Measurements from ENCODE around the gene IPO9. TPM values are rescaled to one million over a fixed set of nuclear protein-coding genes. Genes with fewer than 3 reads are reported as not detected.

The IPO9 gene
- total RNA-seq (ENCODE audit: low replicate concordance), result 18.0 and 29.3 TPM in 2 replicates

GRCh38 chr1:201828820-201829774 lies at the start of gene IPO9:
TSS of gene IPO9 (plus strand) at chr1:201829157. CDS start at chr1:201829210, 53 bp downstream.

GRCh38 chr1:201888282-201889089 lies 59.5 kb downstream of the IPO9 start, which contains the start of gene SHISA4:
TSS of gene SHISA4 (plus strand) at chr1:201888898. CDS start at chr1:201888995, 97 bp downstream.

Other genes starting within 250 kb of the IPO9 start
- 9.1 and 13.5 TPM in 2 replicates for gene SHISA4, start 59.7 kb downstream of the IPO9 start, total RNA-seq (ENCODE audit: low replicate concordance)
- gene LMOD1, start 117.4 kb downstream of the IPO9 start, total RNA-seq (ENCODE audit: low replicate concordance), result 2.7 and 7.4 TPM in 2 replicates
- gene TIMM17A, start 126.3 kb downstream of the IPO9 start, total RNA-seq (ENCODE audit: low replicate concordance), result 21.9 and 82.1 TPM in 2 replicates
- 33.1 and 36.5 TPM in 2 replicates for gene RNPEP, start 153.5 kb downstream of the IPO9 start, total RNA-seq (ENCODE audit: low replicate concordance)
- gene ELF3, start 181.4 kb downstream of the IPO9 start, total RNA-seq (ENCODE audit: low replicate concordance), result 0.45 TPM in 1 of 2 replicates, not detected in the other